ENCODE data around the gene MYBPC2.
"Not testable (repeated sequence)": the region's sequence is repeated elsewhere in the genome, so short reads cannot be mapped to it uniquely, and the experiment has no call there.

Gene MYBPC2

DNA sequence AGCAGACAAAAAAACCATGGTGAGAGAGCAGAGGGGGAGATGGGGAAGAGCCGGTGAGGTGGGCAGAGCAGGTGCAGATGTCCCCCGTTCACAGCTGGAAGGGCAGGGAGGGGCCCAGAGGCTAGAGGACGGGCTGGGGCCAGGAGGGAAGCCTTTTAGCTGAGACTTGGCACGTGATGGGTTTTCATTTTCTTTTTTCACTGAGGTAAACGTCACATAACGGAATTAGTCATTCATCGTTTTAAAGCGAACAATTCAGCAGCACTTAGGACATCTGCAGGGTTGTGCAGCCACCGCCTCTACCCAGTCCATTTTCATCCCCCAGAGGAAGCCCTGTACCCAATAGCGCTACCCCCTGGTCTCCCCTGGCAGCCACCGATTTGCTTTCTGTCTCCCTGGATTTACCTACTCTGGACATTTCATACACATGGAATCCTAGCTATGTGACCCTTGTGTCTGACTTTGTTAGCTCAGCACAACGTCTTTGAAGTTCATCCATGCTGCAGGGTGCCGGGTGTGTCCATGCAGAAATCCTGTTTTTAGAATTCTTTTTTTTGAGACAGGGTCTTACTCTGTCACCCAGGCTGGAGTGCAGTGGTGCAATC, 27.6 kb downstream of the MYBPC2 start:
- DNase-seq = no peak

DNA sequence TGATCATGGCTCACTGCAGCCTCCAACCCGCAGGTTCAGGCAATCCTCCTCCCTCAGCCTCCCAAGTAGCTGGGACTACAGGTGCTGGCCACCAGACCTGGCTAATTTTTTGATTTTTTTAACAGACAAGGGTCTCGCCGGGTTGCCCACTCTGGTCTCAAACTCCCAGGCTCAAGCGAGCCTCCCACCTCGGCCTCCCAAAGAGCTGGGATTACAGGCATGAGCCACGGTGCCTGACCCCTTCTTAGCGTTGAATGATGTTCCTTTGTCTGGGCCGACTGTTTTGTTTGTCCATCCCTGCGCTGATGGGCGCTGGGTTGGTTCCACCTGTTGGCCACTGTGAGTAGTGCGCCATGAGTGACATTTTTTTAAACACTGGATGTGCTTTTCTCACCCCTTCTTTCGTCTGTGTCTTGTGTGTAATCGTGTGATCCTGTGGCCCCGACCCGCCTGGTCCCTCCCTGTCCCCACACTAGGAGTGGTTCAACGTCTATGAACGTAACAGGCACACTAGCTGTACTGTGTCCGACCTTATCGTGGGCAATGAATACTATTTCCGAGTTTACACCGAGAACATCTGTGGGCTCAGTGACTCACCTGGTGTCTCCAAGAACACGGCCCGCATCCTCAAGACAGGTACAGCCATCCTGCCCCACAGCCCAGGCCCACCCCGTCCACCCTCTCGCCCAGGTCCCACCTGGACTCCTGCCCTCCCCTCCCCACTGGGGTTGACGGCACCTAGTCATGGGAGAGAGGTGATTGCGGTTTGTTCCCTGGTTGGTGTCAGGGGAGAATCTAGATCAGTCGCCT, 28.6 kb downstream of the MYBPC2 start:
- peak; percentile 34 for DNase-seq

DNA sequence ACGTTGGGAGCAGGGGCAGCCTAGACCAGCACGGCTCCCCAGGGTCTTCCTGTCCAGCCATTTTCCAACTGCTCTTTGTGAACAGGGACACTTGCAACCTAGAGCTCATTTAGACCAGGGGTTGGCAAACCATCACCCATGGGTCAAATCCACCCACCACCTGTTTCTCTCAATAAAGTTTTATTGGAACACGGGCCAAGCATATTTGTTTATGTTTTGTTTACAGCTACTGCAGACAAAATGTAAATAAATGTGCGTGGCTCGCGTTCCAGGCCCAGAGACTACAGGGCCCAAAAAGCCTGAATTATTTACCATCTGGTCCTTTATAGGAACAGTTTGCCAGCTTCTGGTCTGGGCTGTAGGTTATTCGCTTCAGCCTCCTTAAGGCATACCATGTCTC, 30.3 kb downstream of the MYBPC2 start:
- no peak for DNase-seq

GRCh38 chr19:50464348-50464747, 31.7 kb downstream of the MYBPC2 start:
- no peak for DNase-seq

DNA sequence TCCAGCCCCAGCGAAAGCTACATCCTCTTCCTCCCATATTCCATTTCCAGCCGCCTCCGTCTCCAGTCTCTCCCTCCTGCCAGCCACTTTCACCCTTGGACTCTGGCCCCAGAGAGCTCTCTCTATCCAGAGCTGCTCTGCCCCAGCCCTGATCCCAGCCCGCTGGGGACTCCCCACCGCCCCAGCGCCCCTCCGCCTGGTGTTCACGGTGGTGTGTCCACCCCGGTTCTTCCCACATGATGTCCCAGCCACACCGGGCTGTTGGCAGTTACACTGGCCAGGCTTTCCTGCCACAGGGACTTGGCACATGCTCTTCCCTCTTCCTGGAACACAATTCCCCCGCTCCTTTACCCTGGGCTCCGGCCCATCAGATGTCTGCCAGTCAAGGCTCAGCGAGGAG, 32.3 kb downstream of the MYBPC2 start:
- DNase-seq = no peak

DNA sequence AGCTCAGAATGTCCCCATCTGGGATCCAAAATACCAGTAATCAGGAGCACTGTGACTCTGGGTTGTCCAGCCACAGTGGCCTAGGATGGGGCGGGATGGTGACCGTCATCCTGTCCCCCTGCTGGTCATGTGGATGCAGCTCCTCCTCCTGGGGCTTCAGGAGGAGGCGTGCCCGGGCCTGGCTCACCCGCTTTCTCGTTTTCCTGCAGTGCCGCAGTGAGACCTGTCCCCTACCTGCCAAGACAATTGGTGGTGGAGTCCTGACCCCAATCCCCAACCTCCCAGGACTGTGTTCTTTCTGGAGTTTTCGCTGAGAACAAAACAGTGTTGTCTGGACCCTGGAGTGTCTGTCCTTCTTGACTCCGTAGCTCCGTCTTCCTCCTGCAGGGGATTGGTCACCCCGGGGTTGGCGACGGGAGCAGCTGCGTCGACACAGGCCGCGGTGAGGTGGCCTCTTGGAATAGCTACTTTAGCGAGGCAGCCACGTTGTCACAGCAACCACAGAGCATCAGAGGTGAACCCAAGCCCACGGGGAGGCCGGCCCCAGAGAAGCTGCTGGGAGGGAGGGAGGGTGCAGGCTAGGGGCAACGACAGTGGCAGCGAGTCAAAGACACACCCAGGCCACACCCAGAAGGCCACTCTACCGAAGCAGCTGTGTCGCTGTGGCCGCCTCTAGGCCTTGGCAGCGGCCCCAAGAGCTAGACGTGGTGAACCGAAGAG, 33.5 kb downstream of the MYBPC2 start:
- peak; percentile 75 for DNase-seq

- no peak for DNase-seq
These were observed 34.0 kb downstream of the MYBPC2 start for GRCh38 chr19:50466706-50467039.

DNA sequence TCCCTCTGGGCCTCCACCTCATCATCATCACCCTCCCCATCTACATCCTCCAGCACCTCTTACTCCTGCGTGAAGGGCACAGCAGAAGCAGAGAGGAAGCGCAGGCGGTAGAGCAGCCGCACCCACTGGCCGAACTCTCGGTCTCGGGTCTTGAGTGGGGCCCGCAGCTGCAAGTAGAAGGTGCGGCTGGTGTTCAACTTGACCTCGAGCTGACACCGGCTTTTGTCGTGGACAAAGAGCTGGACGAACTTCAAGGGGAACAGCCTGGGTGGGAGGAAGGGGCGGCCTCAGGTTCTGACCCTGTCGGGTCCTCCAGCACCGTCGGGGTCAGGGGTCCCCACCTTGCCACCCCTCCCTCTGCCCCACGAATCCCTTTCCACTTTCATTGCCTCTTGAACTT, 34.9 kb downstream of the MYBPC2 start:
- DNase-seq = no peak

DNA sequence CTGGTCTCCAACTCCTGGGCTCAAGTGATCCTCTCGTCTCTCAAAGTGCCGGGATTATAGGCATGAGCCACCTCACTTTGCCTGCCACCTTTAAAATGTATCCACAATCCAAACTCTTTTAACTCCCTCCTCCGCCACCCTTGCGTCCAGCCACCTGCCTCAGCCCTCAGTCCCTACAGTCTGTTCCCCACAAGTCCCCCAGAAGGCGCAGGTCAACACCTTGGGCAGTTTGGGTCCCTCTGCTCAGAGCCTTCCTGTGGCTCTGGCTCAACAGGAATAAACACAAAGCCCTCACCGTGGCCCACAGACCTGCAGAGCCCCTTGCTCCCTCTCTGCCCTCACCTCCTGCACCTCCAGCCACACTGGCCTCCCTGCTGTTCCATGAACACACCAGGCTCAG, 36.1 kb downstream of the MYBPC2 start:
- DNase-seq = no peak

- DNase-seq = not testable (repeated sequence)
These were observed 40.6 kb downstream of the MYBPC2 start for GRCh38 chr19:50473336-50473735.

GRCh38 chr19:50475101-50475568, 42.4 kb downstream of the MYBPC2 start:
- DNase-seq = no peak

DNA sequence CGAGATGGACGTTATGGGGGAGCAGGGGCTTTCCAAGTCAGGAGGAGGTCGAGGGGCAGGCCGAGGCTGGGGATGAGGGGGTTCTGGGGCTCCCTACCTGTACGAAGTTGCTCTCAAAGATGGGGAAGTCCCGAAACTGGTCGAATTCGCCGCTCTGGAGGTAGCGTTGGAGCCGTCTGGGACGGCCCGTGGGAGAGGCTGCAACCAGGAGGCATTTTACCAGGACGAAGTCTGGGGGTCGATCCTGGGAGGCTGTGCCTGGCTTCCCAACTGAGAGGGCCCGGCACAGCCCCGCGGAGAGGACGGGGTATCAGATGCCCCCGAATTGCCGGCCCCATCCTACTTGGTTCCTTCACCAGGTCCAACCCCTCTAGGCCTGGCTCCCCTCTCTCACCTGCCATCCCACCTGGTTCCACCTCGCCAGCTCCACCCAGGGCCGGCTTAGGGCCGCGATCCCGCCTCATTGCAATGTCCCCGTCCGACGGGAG, 43.1 kb downstream of the MYBPC2 start:
- DNase-seq = no peak

- peak; percentile 88 for DNase-seq
These were observed 43.7 kb downstream of the MYBPC2 start, which contains the start of the genes EMC10 and GARIN5A for GRCh38 chr19:50476224-50476906. Gene EMC10, plus strand, starts transcription at chr19:50476507. Its CDS starts 38 bp downstream, at chr19:50476545. Gene GARIN5A, minus strand, starts transcription at chr19:50476848. Its CDS starts 460 bp downstream, at chr19:50476388.

- no peak for DNase-seq
These were observed 44.2 kb downstream of the MYBPC2 start for GRCh38 chr19:50476907-50477238.

GRCh38 chr19:50477751-50478515, 45.2 kb downstream of the MYBPC2 start:
- no peak for DNase-seq

GRCh38 chr19:50478901-50479715, 46.4 kb downstream of the MYBPC2 start:
- no peak for DNase-seq

DNA sequence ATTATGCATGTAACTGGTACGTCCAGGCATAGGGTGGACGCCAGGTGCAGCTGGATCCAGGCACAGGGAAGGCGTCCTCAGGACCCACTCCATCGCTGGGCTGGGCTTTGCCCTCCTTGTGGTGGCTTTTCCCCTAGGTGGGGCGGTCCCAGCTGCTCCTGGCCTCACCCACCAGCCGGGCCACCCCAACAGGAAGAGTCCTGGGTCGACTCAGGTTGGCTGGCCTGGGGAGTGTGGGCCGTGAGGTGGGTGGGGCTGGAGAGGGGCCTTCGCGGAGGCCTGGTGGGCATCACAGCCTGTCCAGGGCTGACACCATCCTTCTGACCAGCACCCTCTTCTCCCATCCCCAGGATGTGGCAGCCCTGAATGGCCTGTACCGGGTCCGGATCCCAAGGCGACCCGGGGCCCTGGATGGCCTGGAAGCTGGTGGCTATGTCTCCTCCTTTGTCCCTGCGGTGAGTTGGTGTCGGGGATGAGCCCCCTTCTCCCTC, 47.1 kb downstream of the MYBPC2 start:
- DNase-seq = no peak

- no peak for DNase-seq
These were observed 47.8 kb downstream of the MYBPC2 start for GRCh38 chr19:50480281-50481111.

DNA sequence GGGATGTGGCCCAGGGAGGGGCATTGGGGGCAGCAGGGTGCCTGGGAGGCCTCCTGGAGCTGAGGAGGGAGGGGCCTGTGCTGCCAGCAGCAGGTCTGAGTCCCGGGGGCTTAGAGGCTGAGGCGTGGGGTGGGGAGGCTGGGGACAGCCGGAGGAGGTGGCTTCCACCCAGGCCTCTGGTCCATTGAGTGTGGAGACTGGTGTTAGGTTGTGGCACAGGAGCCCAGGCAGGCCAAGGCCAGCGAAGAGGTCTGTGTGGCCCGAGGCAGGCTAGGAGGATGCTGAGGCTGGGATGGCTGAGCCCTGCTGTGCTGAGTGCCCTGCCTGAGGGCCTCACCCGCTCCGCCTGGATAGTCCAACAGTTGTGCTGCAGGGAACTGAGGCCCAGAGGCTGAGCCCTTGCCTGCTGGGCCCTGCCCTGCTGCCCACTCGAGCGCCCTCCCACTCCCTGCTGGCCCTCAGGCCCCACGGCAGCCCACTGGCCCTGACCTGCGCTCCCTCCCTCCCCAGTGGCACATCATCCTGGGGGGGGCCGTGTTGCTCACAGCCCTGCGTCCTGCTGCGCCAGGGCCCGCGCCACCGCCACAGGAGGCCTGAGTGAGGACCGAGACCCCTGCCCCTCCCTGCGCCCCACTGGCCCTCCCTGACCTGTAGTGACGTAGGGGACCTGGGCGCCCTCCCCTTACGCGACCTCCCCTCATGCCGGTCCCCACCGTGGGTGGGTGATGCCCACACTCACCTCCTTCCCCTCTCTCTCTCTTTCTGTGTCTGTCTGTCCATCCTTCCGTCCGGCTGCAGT, 48.9 kb downstream of the MYBPC2 start:
- no peak for DNase-seq

Measured in NCI-H1105 (cell line).